ENCODE data around the gene SP140. TPM values are rescaled to one million over a fixed set of nuclear protein-coding genes. Genes with fewer than 3 reads are reported as not detected.
A peak's percentile ranks its signal among the peaks of the same experiment; 100 is the strongest.

SP140 gene
- total and polyA plus RNA-seq, 2 of the 13 experiments (the other 11 are each of a cell fraction or from before 2014, with no cell fraction given) = 0.57 to 0.80 TPM

DNA sequence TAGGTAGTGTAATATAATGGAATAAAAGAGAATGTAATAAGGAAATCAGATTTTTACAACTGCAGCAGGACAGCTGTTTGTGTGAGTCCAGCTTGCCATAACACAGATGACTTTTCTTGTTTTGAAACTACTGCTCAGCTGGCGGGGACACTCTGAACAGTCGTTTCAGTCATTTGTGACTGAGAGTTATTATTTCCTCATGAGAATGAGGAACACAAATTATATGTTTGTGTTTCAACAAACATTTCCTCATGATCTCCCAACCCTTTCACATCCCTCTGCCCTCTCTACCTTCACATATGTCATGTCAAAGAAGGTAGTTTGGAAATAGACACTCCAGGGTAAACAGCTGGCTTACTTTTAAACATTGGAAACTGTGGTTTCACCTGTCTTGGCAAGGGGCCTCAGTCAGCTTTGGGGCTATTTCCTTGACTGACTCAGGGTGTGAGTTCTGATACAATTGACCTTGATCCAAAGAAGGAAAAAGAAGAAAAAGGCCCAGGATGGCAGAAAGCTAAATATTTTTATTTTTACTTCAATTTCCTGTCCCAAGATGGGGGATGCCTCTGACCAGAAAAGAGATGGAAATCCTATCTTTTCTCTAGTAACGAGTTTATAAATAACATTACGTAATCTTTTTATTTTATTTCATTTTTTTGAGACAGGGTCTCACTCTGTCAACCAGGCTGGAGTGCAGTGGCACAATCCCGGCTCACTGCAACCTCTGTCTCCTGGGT, 102.0 kb downstream of the SP140 start (continued):
- TF ChIP-seq THRA (CRISPR knock-in tag; IDR thresholded peaks at IDR 0.05; ENCODE audit: borderline replicate concordance) (no peak), PCBP1 (IDR thresholded peaks at IDR 0.05; ENCODE audit: borderline replicate concordance, low read depth, low read length) (no peak), HNRNPH1 (optimal IDR thresholded peaks at IDR 0.05; ENCODE audit: low read depth, low read length) (no peak), TBX3 (IDR thresholded peaks at IDR 0.05; ENCODE audit: borderline replicate concordance) (no peak), KLF6 (CRISPR knock-in tag; IDR thresholded peaks at IDR 0.05) (no peak), ASH2L (IDR thresholded peaks at IDR 0.05; ENCODE audit: insufficient read length, low read depth, low read length) (peak; percentile 16), CREM (IDR thresholded peaks at IDR 0.05) (no peak; the same call in 1 of the 2 replicates), CREM (CRISPR knock-in tag; IDR thresholded peaks at IDR 0.05) (no peak), TMF1 (CRISPR knock-in tag; IDR thresholded peaks at IDR 0.05; ENCODE audit: low read depth) (0 out of 2 replicates have a peak, but pooled peaks have one; percentile 48), HHEX (CRISPR knock-in tag; IDR thresholded peaks at IDR 0.05) (0 out of 2 replicates have a peak, but pooled peaks have one; percentile 4), TFAP4 (IDR thresholded peaks at IDR 0.05; ENCODE audit: borderline replicate concordance, low read depth) (peak; percentile 2; the same call in 1 of the 2 replicates), KAT7 (CRISPR knock-in tag; IDR thresholded peaks at IDR 0.05; ENCODE audit: borderline replicate concordance) (peak; percentile 3; the same call in 1 of the 2 replicates), ZNF337 (CRISPR knock-in tag; IDR thresholded peaks at IDR 0.05; ENCODE audit: borderline replicate concordance, low read depth) (no peak), GLI4 (CRISPR knock-in tag; IDR thresholded peaks at IDR 0.05; ENCODE audit: borderline replicate concordance) (no peak), PHF5A (CRISPR knock-in tag; IDR thresholded peaks at IDR 0.05; ENCODE audit: low read depth, unreplicated experiment) (peak; percentile 1), ZNF430 (CRISPR knock-in tag; IDR thresholded peaks at IDR 0.05) (no peak), MAZ (IDR thresholded peaks at IDR 0.05; ENCODE audit: borderline replicate concordance, low read depth, low read length) (no peak), MAZ (CRISPR knock-in tag; IDR thresholded peaks at IDR 0.05; ENCODE audit: low read depth) (no peak), TEAD2 (CRISPR knock-in tag; IDR thresholded peaks at IDR 0.05) (no peak), ZNF354B (CRISPR knock-in tag; IDR thresholded peaks at IDR 0.05) (0 out of 2 replicates have a peak, but pooled peaks have one; percentile 80), ZNF343 (CRISPR knock-in tag; IDR thresholded peaks at IDR 0.05) (no peak), ATRX (CRISPR knock-in tag; IDR thresholded peaks at IDR 0.05; ENCODE audit: borderline replicate concordance) (no peak), THAP11 (CRISPR knock-in tag; IDR thresholded peaks at IDR 0.05) (no peak), ISL2 (CRISPR knock-in tag; IDR thresholded peaks at IDR 0.05) (0 out of 2 replicates have a peak, but pooled peaks have one; percentile 2), YEATS4 (CRISPR knock-in tag; IDR thresholded peaks at IDR 0.05; ENCODE audit: borderline replicate concordance) (peak; percentile 15; the same call in 1 of the 2 replicates), MTF1 (CRISPR knock-in tag; IDR thresholded peaks at IDR 0.05) (no peak), TOPORS (CRISPR knock-in tag; IDR thresholded peaks at IDR 0.05) (0 out of 2 replicates have a peak, but pooled peaks have one; percentile 6), ZNF24 (IDR thresholded peaks at IDR 0.05) (no peak)
- TF ChIP-seq, protein P1, sequence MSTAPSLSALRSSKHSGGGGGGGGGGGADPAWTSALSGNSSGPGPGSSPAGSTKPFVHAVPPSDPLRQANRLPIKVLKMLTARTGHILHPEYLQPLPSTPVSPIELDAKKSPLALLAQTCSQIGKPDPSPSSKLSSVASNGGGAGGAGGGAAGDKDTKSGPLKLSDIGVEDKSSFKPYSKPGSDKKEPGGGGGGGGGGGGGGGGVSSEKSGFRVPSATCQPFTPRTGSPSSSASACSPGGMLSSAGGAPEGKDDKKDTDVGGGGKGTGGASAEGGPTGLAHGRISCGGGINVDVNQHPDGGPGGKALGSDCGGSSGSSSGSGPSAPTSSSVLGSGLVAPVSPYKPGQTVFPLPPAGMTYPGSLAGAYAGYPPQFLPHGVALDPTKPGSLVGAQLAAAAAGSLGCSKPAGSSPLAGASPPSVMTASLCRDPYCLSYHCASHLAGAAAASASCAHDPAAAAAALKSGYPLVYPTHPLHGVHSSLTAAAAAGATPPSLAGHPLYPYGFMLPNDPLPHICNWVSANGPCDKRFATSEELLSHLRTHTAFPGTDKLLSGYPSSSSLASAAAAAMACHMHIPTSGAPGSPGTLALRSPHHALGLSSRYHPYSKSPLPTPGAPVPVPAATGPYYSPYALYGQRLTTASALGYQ (CRISPR knock-in tag; IDR thresholded peaks at IDR 0.05) = 0 out of 2 replicates have a peak, but pooled peaks have one; percentile 8
